ENCODE results near the gene TESMIN.

Gene TESMIN

GRCh38 chr11:68704887-68705286, 46.4 kb downstream of the TESMIN start:
- DNase-seq, result no peak

GRCh38 chr11:68698993-68699392, 52.3 kb downstream of the TESMIN start:
- no peak for DNase-seq

- no peak for DNase-seq
These were observed 55.8 kb downstream of the TESMIN start for GRCh38 chr11:68695531-68695930.

- no peak for DNase-seq
These were observed 56.7 kb downstream of the TESMIN start for GRCh38 chr11:68694431-68695297.

GRCh38 chr11:68693484-68693882, 57.8 kb downstream of the TESMIN start:
- no peak for DNase-seq

GRCh38 chr11:68692871-68693483, 58.3 kb downstream of the TESMIN start:
- DNase-seq, result no peak

- no peak for DNase-seq
These were observed 59.2 kb downstream of the TESMIN start for GRCh38 chr11:68692115-68692514.

GRCh38 chr11:68691402-68691784, 59.9 kb downstream of the TESMIN start:
- DNase-seq, result no peak

GRCh38 chr11:68690671-68691401, 60.5 kb downstream of the TESMIN start:
- no peak for DNase-seq

- DNase-seq, result peak; percentile 24
These were observed 61.3 kb downstream of the TESMIN start for GRCh38 chr11:68689737-68690625.

- no peak for DNase-seq
These were observed 62.4 kb downstream of the TESMIN start for GRCh38 chr11:68688881-68689280.

- peak; percentile 30 for DNase-seq
These were observed 63.3 kb downstream of the TESMIN start for GRCh38 chr11:68687986-68688385.

GRCh38 chr11:68687311-68687710, 64.0 kb downstream of the TESMIN start:
- DNase-seq, result peak; percentile 41

- DNase-seq, result no peak
These were observed 64.8 kb downstream of the TESMIN start for GRCh38 chr11:68686486-68686885.

GRCh38 chr11:68685656-68686380, 65.5 kb downstream of the TESMIN start:
- DNase-seq, result peak; percentile 34

GRCh38 chr11:68684385-68685356, 66.6 kb downstream of the TESMIN start, which contains the start of gene GAL:
Gene GAL (plus strand): TSS chr11:68684544. CDS start chr11:68684924, 380 bp downstream.
- peak; percentile 41 for DNase-seq

- DNase-seq, result peak; percentile 32
These were observed 67.6 kb downstream of the TESMIN start for GRCh38 chr11:68683536-68684384.

- peak; percentile 21 for DNase-seq
These were observed 68.2 kb downstream of the TESMIN start for GRCh38 chr11:68683121-68683520.

- DNase-seq, result peak; percentile 32
These were observed 68.8 kb downstream of the TESMIN start for GRCh38 chr11:68682531-68682961.
